ENCODE results near the gene PIGM. TPM values are rescaled to one million over a fixed set of nuclear protein-coding genes. Genes with fewer than 3 reads are reported as not detected.

The PIGM gene
- total RNA-seq, 1 donor from 2014 or later: 7.0 TPM

DNA sequence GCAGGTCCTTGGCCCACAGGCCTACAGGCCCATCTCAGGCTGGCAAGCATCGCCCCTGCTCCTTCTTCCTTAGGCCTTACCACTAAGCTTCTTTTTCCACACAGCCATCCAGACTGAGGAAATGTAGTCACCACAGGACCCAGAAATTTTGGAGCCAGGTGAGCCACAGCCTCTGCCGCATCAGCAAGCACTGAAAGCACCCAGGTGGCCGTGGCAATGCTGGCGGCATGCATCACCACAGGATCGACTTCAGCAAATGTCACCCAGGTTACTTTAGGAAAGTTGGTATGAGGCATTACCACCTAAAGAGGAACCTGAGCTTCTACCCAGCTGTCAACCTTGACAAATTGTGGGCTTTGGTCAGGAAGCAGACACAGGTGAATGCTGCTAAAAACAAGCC lies 11.6 kb downstream of the PIGM start:
- H3K27ac ChIP-seq (ENCODE audit: low read depth, low read length): no peak overlapping the region
- H3K9ac ChIP-seq (ENCODE audit: low read length): no peak overlapping the region
- peaks cover 6% of the 10 kb centered on the region for H3K27me3 ChIP-seq (ENCODE audit: insufficient read depth, low read length)
- no peak overlapping the region for H3K4me3 ChIP-seq (ENCODE audit: insufficient read depth, low read depth, low read length)
- no peaks in the 10 kb centered on the region for H3K27me3 Mint-ChIP-seq (ENCODE audit: low read depth, unreplicated experiment)
- no peak overlapping the region for H3K4me2 ChIP-seq (ENCODE audit: low read length)
- no peaks in the 10 kb centered on the region for H3K9me3 ChIP-seq (ENCODE audit: insufficient read depth, low read depth, low read length)
- H3K4me1 Mint-ChIP-seq (ENCODE audit: low read depth, unreplicated experiment): peaks cover 18% of the 10 kb centered on the region
- no peaks in the 10 kb centered on the region for H4K20me1 ChIP-seq (ENCODE audit: insufficient read depth, low read length)
- peaks cover 2% of the 10 kb centered on the region for H3K9me3 Mint-ChIP-seq (ENCODE audit: unreplicated experiment)
- H3K79me2 ChIP-seq (ENCODE audit: insufficient read depth, low read length): no peaks in the 10 kb centered on the region
- H3K36me3 ChIP-seq (ENCODE audit: insufficient read depth, low read length): no peaks in the 10 kb centered on the region
- H3K4me3 Mint-ChIP-seq (ENCODE audit: unreplicated experiment): no peak overlapping the region
- no peak overlapping the region for H3K27ac Mint-ChIP-seq (ENCODE audit: unreplicated experiment)
- no peak overlapping the region for H2AFZ ChIP-seq (ENCODE audit: low read depth, low read length)
- no peak for TF ChIP-seq EZH2 (IDR thresholded peaks at IDR 0.05; ENCODE audit: insufficient read depth, low read length)
- TF ChIP-seq, protein P1, sequence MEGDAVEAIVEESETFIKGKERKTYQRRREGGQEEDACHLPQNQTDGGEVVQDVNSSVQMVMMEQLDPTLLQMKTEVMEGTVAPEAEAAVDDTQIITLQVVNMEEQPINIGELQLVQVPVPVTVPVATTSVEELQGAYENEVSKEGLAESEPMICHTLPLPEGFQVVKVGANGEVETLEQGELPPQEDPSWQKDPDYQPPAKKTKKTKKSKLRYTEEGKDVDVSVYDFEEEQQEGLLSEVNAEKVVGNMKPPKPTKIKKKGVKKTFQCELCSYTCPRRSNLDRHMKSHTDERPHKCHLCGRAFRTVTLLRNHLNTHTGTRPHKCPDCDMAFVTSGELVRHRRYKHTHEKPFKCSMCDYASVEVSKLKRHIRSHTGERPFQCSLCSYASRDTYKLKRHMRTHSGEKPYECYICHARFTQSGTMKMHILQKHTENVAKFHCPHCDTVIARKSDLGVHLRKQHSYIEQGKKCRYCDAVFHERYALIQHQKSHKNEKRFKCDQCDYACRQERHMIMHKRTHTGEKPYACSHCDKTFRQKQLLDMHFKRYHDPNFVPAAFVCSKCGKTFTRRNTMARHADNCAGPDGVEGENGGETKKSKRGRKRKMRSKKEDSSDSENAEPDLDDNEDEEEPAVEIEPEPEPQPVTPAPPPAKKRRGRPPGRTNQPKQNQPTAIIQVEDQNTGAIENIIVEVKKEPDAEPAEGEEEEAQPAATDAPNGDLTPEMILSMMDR (IDR thresholded peaks at IDR 0.05; ENCODE audit: insufficient read depth, low read depth, low read length): no peak
- H3K36me3 Mint-ChIP-seq (ENCODE audit: low read depth, unreplicated experiment): no peaks in the 10 kb centered on the region
- FAIRE-seq (no peak), DNase-seq (ENCODE audit: low read depth) (no peak)
- H3K4me1 ChIP-seq (ENCODE audit: insufficient read depth, low read length): no peaks in the 10 kb centered on the region

DNA sequence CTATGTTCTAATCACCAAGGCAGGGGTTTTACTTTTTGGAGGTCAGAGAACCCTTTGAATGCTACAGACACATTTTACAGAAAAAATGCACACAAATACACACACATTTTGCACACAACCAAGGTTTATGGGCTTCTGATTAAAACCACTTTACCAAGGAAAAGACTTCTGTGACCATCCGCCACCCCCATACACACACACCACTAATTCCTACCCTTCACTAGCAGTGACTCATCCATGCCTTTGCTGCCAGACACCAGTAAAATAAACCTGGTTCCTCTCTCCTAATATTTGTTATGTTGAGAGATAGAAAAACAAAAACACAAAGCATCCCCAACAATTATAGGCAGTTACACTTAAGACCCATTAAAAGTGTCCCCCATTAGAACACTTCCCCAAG lies 12.9 kb downstream of the PIGM start:
- FAIRE-seq (no peak), DNase-seq (ENCODE audit: low read depth) (peak; percentile 67)
- Histone ChIP-seq H3K9me3 (ENCODE audit: insufficient read depth, low read depth, low read length) (no peaks in the 10 kb centered on the region), H3K79me2 (ENCODE audit: insufficient read depth, low read length) (no peaks in the 10 kb centered on the region), H2AFZ (ENCODE audit: low read depth, low read length) (no peak overlapping the region), H3K27me3 (ENCODE audit: insufficient read depth, low read length) (peaks cover 6% of the 10 kb centered on the region), H3K4me1 (ENCODE audit: insufficient read depth, low read length) (no peaks in the 10 kb centered on the region), H3K36me3 (ENCODE audit: insufficient read depth, low read length) (no peaks in the 10 kb centered on the region), H3K4me2 (ENCODE audit: low read length) (peak overlapping the region; percentile 36), H3K9ac (ENCODE audit: low read length) (no peak overlapping the region), H3K27ac (ENCODE audit: low read depth, low read length) (no peak overlapping the region), H4K20me1 (ENCODE audit: insufficient read depth, low read length) (no peaks in the 10 kb centered on the region), H3K4me3 (ENCODE audit: insufficient read depth, low read depth, low read length) (no peak overlapping the region)
- H3K27ac Mint-ChIP-seq (ENCODE audit: unreplicated experiment): peak overlapping the region; percentile 31
- no peaks in the 10 kb centered on the region for H3K36me3 Mint-ChIP-seq (ENCODE audit: low read depth, unreplicated experiment)
- TF ChIP-seq, protein P1 (IDR thresholded peaks at IDR 0.05; ENCODE audit: insufficient read depth, low read depth, low read length): no peak
- TF ChIP-seq EZH2 (IDR thresholded peaks at IDR 0.05; ENCODE audit: insufficient read depth, low read length): no peak
- peaks cover 2% of the 10 kb centered on the region for H3K9me3 Mint-ChIP-seq (ENCODE audit: unreplicated experiment)
- H3K4me1 Mint-ChIP-seq (ENCODE audit: low read depth, unreplicated experiment): peaks cover 18% of the 10 kb centered on the region
- peak overlapping the region; percentile 52 for H3K4me3 Mint-ChIP-seq (ENCODE audit: unreplicated experiment)
- H3K27me3 Mint-ChIP-seq (ENCODE audit: low read depth, unreplicated experiment): no peaks in the 10 kb centered on the region

DNA sequence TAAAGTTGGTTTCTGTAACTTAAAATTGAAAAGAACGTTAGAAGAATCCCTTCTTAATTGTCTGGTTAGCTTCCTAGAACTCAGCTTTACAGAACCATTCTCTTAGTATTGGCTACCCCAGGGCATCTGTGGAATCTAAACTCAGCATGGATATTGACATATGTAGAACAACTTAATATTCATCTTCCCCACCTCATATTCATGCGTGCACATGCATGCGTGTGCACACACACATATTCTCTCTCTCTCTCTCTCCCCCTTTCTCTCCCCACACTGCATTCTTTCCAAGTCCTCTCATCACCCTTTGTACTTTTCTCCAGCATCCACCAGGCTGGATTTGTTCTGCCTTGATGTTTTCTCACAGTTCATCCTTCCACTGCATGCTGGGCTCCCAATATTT lies 13.4 kb downstream of the PIGM start:
- peak overlapping the region; percentile 11 for H3K4me3 Mint-ChIP-seq (ENCODE audit: unreplicated experiment)
- Histone ChIP-seq H3K27me3 (ENCODE audit: insufficient read depth, low read length) (peaks cover 3% of the 10 kb centered on the region), H3K4me2 (ENCODE audit: low read length) (peak overlapping the region; percentile 36), H3K79me2 (ENCODE audit: insufficient read depth, low read length) (no peaks in the 10 kb centered on the region), H3K9me3 (ENCODE audit: insufficient read depth, low read depth, low read length) (no peaks in the 10 kb centered on the region), H3K27ac (ENCODE audit: low read depth, low read length) (no peak overlapping the region), H3K4me3 (ENCODE audit: insufficient read depth, low read depth, low read length) (no peak overlapping the region), H3K36me3 (ENCODE audit: insufficient read depth, low read length) (no peaks in the 10 kb centered on the region), H4K20me1 (ENCODE audit: insufficient read depth, low read length) (no peaks in the 10 kb centered on the region), H3K4me1 (ENCODE audit: insufficient read depth, low read length) (no peaks in the 10 kb centered on the region), H3K9ac (ENCODE audit: low read length) (no peak overlapping the region), H2AFZ (ENCODE audit: low read depth, low read length) (no peak overlapping the region)
- TF ChIP-seq, protein P1 (IDR thresholded peaks at IDR 0.05; ENCODE audit: insufficient read depth, low read depth, low read length): no peak
- no peak for TF ChIP-seq EZH2 (IDR thresholded peaks at IDR 0.05; ENCODE audit: insufficient read depth, low read length)
- H3K27ac Mint-ChIP-seq (ENCODE audit: unreplicated experiment): peak overlapping the region; percentile 31
- FAIRE-seq (no peak), DNase-seq (ENCODE audit: low read depth) (no peak)
- H3K9me3 Mint-ChIP-seq (ENCODE audit: unreplicated experiment): peaks cover 2% of the 10 kb centered on the region
- no peaks in the 10 kb centered on the region for H3K36me3 Mint-ChIP-seq (ENCODE audit: low read depth, unreplicated experiment)
- no peaks in the 10 kb centered on the region for H3K27me3 Mint-ChIP-seq (ENCODE audit: low read depth, unreplicated experiment)
- peaks cover 18% of the 10 kb centered on the region for H3K4me1 Mint-ChIP-seq (ENCODE audit: low read depth, unreplicated experiment)

Data from astrocyte (in vitro differentiated cells and primary cell).